Endothelial cell of umbilical vein (primary cell): ENCODE measurements around the gene TMEM108. TPM values are rescaled to one million over a fixed set of nuclear protein-coding genes. Genes with fewer than 3 reads are reported as not detected.

Experiments
- BruUV-seq: library from RNA; stranded (reverse); fragments of 400-500 nt; replicated peaks from 2 replicates; lab custom pipeline; 2021; lab: Mats Ljungman, UMichigan
- CTCF ChIA-PET: fragments of 300-600, 350-600 bp; sonication (Branson Sonifier 250); formaldehyde crosslinking; loops from one replicate; lab custom pipeline; 2021; ENCODE audit warnings: antibody characterized with exemption, inconsistent platforms; lab: Charles Lee
- POLR2A ChIA-PET: fragments of 300-600, 350-600 bp; sonication (Branson Sonifier 250); formaldehyde crosslinking; loops from one replicate; lab custom pipeline; 2021; ENCODE audit warnings: antibody characterized with exemption, inconsistent platforms; lab: Charles Lee
- DNase-seq: peaks from one replicate; pipeline ENCODE4 v3.0.0-alpha.2; 2011; ENCODE audit warnings: low read depth, low spot score
- FAIRE-seq: peaks from 2 replicates; lab custom pipeline; 2011; peaks lifted over from hg19 to GRCh38; lab: Jason Lieb, UNC
- H2AFZ ChIP-seq: 2 replicates; pipeline ENCODE4 v1.6.0; 2012; ENCODE audit warnings: low read depth, low read length, control low read depth, inconsistent platforms
- H3K27ac ChIP-seq: 2 replicates; pipeline ENCODE4 v1.5.1; 2011; ENCODE audit warnings: low read depth, mild to moderate bottlenecking, control low read depth, low read length, moderate library complexity; ENCODE audit not compliant: insufficient read depth
- H3K27me3 ChIP-seq, 2 experiments: 2 replicates each; pipeline versions ENCODE4 v1.6.0 to v1.6.1; 2011; ENCODE audit warnings: low read length in 2 of 2, mixed read lengths in 1 of 2; ENCODE audit not compliant: control insufficient read depth in 2 of 2, insufficient read depth in 2 of 2
- H3K36me3 ChIP-seq, 2 experiments: 2 replicates in 1 of 2; 3 replicates in 1 of 2; pipeline ENCODE4 v1.5.1; 2011; ENCODE audit warnings: low read length in 2 of 2, mild to moderate bottlenecking in 1 of 2, moderate library complexity in 1 of 2; ENCODE audit not compliant: control insufficient read depth in 2 of 2, insufficient read depth in 2 of 2; ENCODE audit errors: extremely low read depth in 1 of 2
- H3K4me1 ChIP-seq: 3 replicates; pipeline ENCODE4 v1.5.1; 2011; ENCODE audit warnings: mild to moderate bottlenecking, low read length; ENCODE audit not compliant: control insufficient read depth, insufficient read depth; ENCODE audit errors: extremely low read depth
- H3K4me2 ChIP-seq: 2 replicates; pipeline ENCODE4 v1.6.1; 2011; ENCODE audit warnings: low read length, control low read depth, mixed read lengths; ENCODE audit not compliant: insufficient read depth
- H3K4me3 ChIP-seq, 3 experiments: fragments of 200-600 bp in 1 of 3; sonication (generic), shearing (Covaris generic) in 1 of 3; replicated peaks in 1 of 3; 2 replicates each; pipeline ENCODE4 v1.5.1; 2011 to 2016; ENCODE audit warnings: control low read depth in 3 of 3, low read length in 3 of 3, mild to moderate bottlenecking in 2 of 3, inconsistent platforms in 1 of 3, low read depth in 1 of 3, moderate library complexity in 1 of 3; ENCODE audit not compliant: insufficient read depth in 1 of 3
- H3K79me2 ChIP-seq: 2 replicates; pipeline ENCODE4 v1.6.0; 2012; ENCODE audit warnings: low read length, inconsistent platforms; ENCODE audit not compliant: control insufficient read depth, insufficient read depth
- H3K9ac ChIP-seq: replicated peaks from 2 replicates; pipeline ENCODE3; 2011; ENCODE audit warnings: low read length, control low read depth; ENCODE audit not compliant: insufficient read depth; ENCODE audit errors: extremely low read depth
- H3K9me1 ChIP-seq: replicated peaks from 3 replicates; pipeline ENCODE4 v1.6.0; 2011; ENCODE audit warnings: mild to moderate bottlenecking, low read length; ENCODE audit not compliant: control insufficient read depth, insufficient read depth; ENCODE audit errors: extremely low read depth
- H3K9me3 ChIP-seq: replicated peaks from 2 replicates; pipeline ENCODE4 v1.5.1; 2012; ENCODE audit warnings: low read length, inconsistent platforms; ENCODE audit not compliant: control insufficient read depth, insufficient read depth
- H4K20me1 ChIP-seq: replicated peaks from 2 replicates; pipeline ENCODE3; 2011; ENCODE audit warnings: mild to moderate bottlenecking, low read length; ENCODE audit not compliant: control insufficient read depth, insufficient read depth; ENCODE audit errors: extremely low read depth
- CTCF ChIP-seq, 2 donors: IDR thresholded peaks; 1 replicate in 1 of 2; 2 replicates in 1 of 2; pipeline ENCODE4 v1.5.1; 2011; ENCODE audit warnings: low read length in 2 of 2, mild to moderate bottlenecking in 2 of 2, moderate library complexity in 2 of 2, control low read depth in 1 of 2, inconsistent platforms in 1 of 2, low read depth in 1 of 2; ENCODE audit not compliant: insufficient read depth in 1 of 2; ENCODE audit errors: extremely low read depth in 1 of 2
- FOS ChIP-seq: IDR thresholded peaks from 2 replicates; pipeline ENCODE4 v1.6.1; 2011; ENCODE audit warnings: mild to moderate bottlenecking, low read length, moderate library complexity, borderline replicate concordance; ENCODE audit not compliant: insufficient read depth
- GATA2 ChIP-seq: IDR thresholded peaks from 2 replicates; pipeline ENCODE4 v1.7.0; 2011; ENCODE audit warnings: low read depth, mild to moderate bottlenecking, moderate library complexity, mixed read lengths, low read length; ENCODE audit not compliant: insufficient read length, insufficient read depth
- JUN ChIP-seq: IDR thresholded peaks from 2 replicates; pipeline ENCODE4 v1.6.1; 2011; ENCODE audit warnings: borderline replicate concordance, low read depth; ENCODE audit not compliant: insufficient read length, insufficient read depth
- MAX ChIP-seq: IDR thresholded peaks from 2 replicates; pipeline ENCODE4 v1.6.1; 2011; ENCODE audit not compliant: insufficient read depth, insufficient read length
- MYC ChIP-seq: IDR thresholded peaks from one replicate; pipeline ENCODE4 v1.6.1; 2011; ENCODE audit warnings: mild to moderate bottlenecking, low read depth, low read length
- POLR2AphosphoS5 ChIP-seq: IDR thresholded peaks from 2 replicates; pipeline ENCODE4 v1.6.1; 2012; ENCODE audit warnings: low read depth, mild to moderate bottlenecking, control low read depth, low read length, moderate library complexity; ENCODE audit not compliant: insufficient read depth
- dilution Hi-C: fragments of 300-500 bp; cut with MboI; formaldehyde crosslinking; loops from one replicate; pipeline ENCODE4 v1.15.0; 2019; ENCODE audit warnings: low sequenced_read_pairs; ENCODE audit not compliant: extremely low pct_ligation_motif_present
- intact Hi-C: fragments of 100-400 bp; cut with micrococcal nuclease; formaldehyde crosslinking; loops from one replicate; pipeline ENCODE4 v1.10.0; 2022
- polyA plus RNA-seq, 4 experiments: library from polyadenylated mRNA; depleted of rRNA in 3 of 4; stranded (reverse) in 3 of 4; unstranded in 1 of 4; fragments of >200 nt; gene quantifications; 2 replicates each; pipeline versions ENCODE4 v1.2.1 to v1.2.3, GENCODE V29; 2011 to 2012; ENCODE audit warnings: missing spikeins in 1 of 4
- total RNA-seq: library from RNA; stranded (reverse); gene quantifications from 2 replicates; pipeline ENCODE4 v1.2.3, GENCODE V29; 2021

The TMEM108 gene
- total and polyA plus RNA-seq, 2 donors (not counting 3 experiments of a cell fraction or from before 2014, with no cell fraction given): 0.40 to 1.1 TPM

GRCh38 chr3:133211449-133211848, 173.3 kb downstream of the TMEM108 start:
- Histone ChIP-seq H3K9ac (no peak overlapping the region), H3K9me1 (no peaks in the 10 kb centered on the region), H3K4me3 (no peak overlapping the region), H3K79me2 (no peaks in the 10 kb centered on the region), H4K20me1 (no peaks in the 10 kb centered on the region), H2AFZ (no peak overlapping the region), H3K36me3 (no peaks in the 10 kb centered on the region), H3K27me3 (peaks cover 0 to 2% of the 10 kb centered on the region in 2 experiments), H3K4me2 (no peak overlapping the region), H3K27ac (no peak overlapping the region), H3K9me3 (no peaks in the 10 kb centered on the region), H3K4me1 (no peaks in the 10 kb centered on the region)
- dilution Hi-C loops: no loop called here
- intact Hi-C loops: loop anchor here (5.0 kb wide), 1 partner anchor 164 kb away; no protein-coding TSS in a partner anchor
- ChIA-PET POLR2A (no interaction called here), CTCF (no interaction called here)
- TF ChIP-seq JUN (no peak), CTCF (IDR thresholded peaks at IDR 0.05; ENCODE audit: extremely low read depth in 1 of 2, insufficient read depth in 1 of 2, low read depth in 1 of 2, low read length in 2 of 2) (no peak)
- FAIRE-seq (no peak), DNase-seq (no peak)
- BruUV-seq: no TSS peak

DNA sequence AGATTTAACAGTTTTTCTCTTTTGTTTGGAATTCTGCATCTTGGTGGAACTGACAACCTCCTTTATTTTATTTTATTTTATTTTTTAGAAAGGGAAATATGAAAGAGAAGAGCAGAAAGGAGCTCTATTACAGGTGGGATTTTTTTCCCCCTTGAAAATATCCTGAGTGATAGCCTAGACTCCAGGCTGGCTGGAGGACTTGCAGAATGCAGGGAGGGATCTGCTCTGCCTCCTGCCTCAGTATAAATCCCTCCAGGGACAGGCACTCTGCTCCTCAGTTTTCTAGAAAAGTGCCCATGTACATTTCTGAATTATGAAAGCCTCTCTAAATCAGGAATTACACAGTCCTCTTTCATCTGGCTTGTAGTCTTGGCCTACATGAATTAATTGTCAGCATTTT, 173.7 kb downstream of the TMEM108 start:
- ChIA-PET CTCF (no interaction called here), POLR2A (no interaction called here)
- H3K27me3 ChIP-seq: peaks cover 0 to 2% of the 10 kb centered on the region in 2 experiments
- DNase-seq (no peak), FAIRE-seq (no peak)
- intact Hi-C loops: loop anchor here (5.0 kb wide), 1 partner anchor 165 kb away; no protein-coding TSS in a partner anchor
- H3K9me3 ChIP-seq: no peaks in the 10 kb centered on the region
- no peaks in the 10 kb centered on the region for H3K4me1 ChIP-seq
- dilution Hi-C loops: no loop called here
- TF ChIP-seq POLR2AphosphoS5 (no peak), FOS (no peak), GATA2 (no peak), MYC (no peak), MAX (no peak)
- H2AFZ ChIP-seq: no peak overlapping the region
- no peak overlapping the region for H3K9ac ChIP-seq
- BruUV-seq: no TSS peak
- H3K9me1 ChIP-seq: no peaks in the 10 kb centered on the region
- no peak overlapping the region for H3K27ac ChIP-seq
- H3K79me2 ChIP-seq: no peaks in the 10 kb centered on the region
- no peak overlapping the region for H3K4me2 ChIP-seq
- no peaks in the 10 kb centered on the region for H4K20me1 ChIP-seq
- no peak overlapping the region for H3K4me3 ChIP-seq
- H3K36me3 ChIP-seq: no peaks in the 10 kb centered on the region
